Measurements from ENCODE around the gene ALOX12B. TPM values are rescaled to one million over a fixed set of nuclear protein-coding genes. Genes with fewer than 3 reads are reported as not detected.

Gene ALOX12B
- total and polyA plus RNA-seq, 4 donors, result not detected

GRCh38 chr17:8117367-8117979 lies 30.0 kb upstream of the ALOX12B start:
- Histone ChIP-seq H3K27ac (ENCODE audit: low read depth in 1 of 2, low read length in 2 of 2) (no peak overlapping the region), H3K4me3 (ENCODE audit: low read depth in 1 of 3, low read length in 3 of 3) (no peak overlapping the region), H3K9ac (ENCODE audit: low read depth in 1 of 2, low read length in 2 of 2) (no peak overlapping the region), H3K36me3 (ENCODE audit: control insufficient read depth in 4 of 4, insufficient read depth in 3 of 4, low read depth in 1 of 4, low read length in 3 of 4) (no peaks in the 10 kb centered on the region), H3K27me3 (ENCODE audit: control insufficient read depth in 4 of 4, insufficient read depth in 4 of 4, low read length in 3 of 4) (peaks cover 0 to 19% (median 6%) of the 10 kb centered on the region in 4 donors), H3K9me3 (ENCODE audit: control insufficient read depth in 4 of 4, low read length in 3 of 4) (no peaks in the 10 kb centered on the region), H3K4me1 (ENCODE audit: control insufficient read depth in 4 of 4, insufficient read depth in 4 of 4, low read length in 3 of 4) (peaks cover 12 to 41% (median 38%) of the 10 kb centered on the region in 4 donors)
- TF ChIP-seq RAD21 (IDR thresholded peaks at IDR 0.05) (no peak), SP1 (IDR thresholded peaks at IDR 0.05) (no peak), HNF4G (IDR thresholded peaks at IDR 0.05) (no peak), JUND (IDR thresholded peaks at IDR 0.05) (no peak), YY1 (IDR thresholded peaks at IDR 0.05) (no peak), HNF4A (conservative IDR thresholded peaks at IDR 0.05) (no peak), TAF1 (conservative IDR thresholded peaks at IDR 0.05) (no peak), RXRA (IDR thresholded peaks at IDR 0.05) (no peak), NR2F2 (IDR thresholded peaks at IDR 0.05) (no peak), FOXA1 (IDR thresholded peaks at IDR 0.05) (no peak), EGR1 (IDR thresholded peaks at IDR 0.05; ENCODE audit: low read depth in 2 of 2) (no peak), FOXA2 (IDR thresholded peaks at IDR 0.05) (no peak), GABPA (IDR thresholded peaks at IDR 0.05 in 1 of 2, conservative IDR thresholded peaks at IDR 0.05 in 1 of 2) (no peak), REST (IDR thresholded peaks at IDR 0.05) (no peak)
- no peak for DNase-seq (ENCODE audit: low spot score)
- 6% methylated on average over 18 of the region's 18 CpGs for WGBS

DNA sequence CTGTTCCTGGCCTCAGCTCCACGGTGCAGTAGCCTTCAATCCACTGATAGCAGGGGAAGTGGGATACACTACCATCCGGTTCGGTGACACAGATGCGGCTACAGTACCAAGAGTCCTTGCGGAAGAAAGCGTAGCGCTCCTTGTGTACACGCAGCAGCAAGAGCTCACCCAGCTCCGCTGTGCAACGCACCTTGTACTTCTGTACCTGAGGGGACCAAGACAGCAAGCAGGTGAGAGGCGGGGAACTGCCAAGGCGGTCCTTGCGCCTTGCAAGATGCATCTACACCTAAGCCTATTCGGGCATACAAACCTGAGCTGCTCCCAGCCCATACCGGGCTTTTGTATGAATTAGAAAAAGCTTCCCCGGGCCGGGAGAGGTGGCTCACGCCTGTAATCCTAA lies 29.3 kb upstream of the ALOX12B start:
- peaks cover 11 to 36% (median 33%) of the 10 kb centered on the region in 4 donors for H3K4me1 ChIP-seq (ENCODE audit: control insufficient read depth in 4 of 4, insufficient read depth in 4 of 4, low read length in 3 of 4)
- no peak overlapping the region for H3K4me3 ChIP-seq (ENCODE audit: low read depth in 1 of 3, low read length in 3 of 3)
- no peak for DNase-seq (ENCODE audit: low spot score)
- H3K9ac ChIP-seq (ENCODE audit: low read depth in 1 of 2, low read length in 2 of 2), result no peak overlapping the region
- no peaks in the 10 kb centered on the region for H3K36me3 ChIP-seq (ENCODE audit: control insufficient read depth in 4 of 4, insufficient read depth in 3 of 4, low read depth in 1 of 4, low read length in 3 of 4)
- peaks cover 0 to 23% (median 4%) of the 10 kb centered on the region in 4 donors for H3K27me3 ChIP-seq (ENCODE audit: control insufficient read depth in 4 of 4, insufficient read depth in 4 of 4, low read length in 3 of 4)
- no peak overlapping the region for H3K27ac ChIP-seq (ENCODE audit: low read depth in 1 of 2, low read length in 2 of 2)
- WGBS, result 38% methylated on average over 18 of the region's 18 CpGs
- no peaks in the 10 kb centered on the region for H3K9me3 ChIP-seq (ENCODE audit: control insufficient read depth in 4 of 4, low read length in 3 of 4)
- TF ChIP-seq EGR1 (IDR thresholded peaks at IDR 0.05; ENCODE audit: low read depth in 2 of 2) (no peak), RXRA (IDR thresholded peaks at IDR 0.05) (no peak), NR2F2 (IDR thresholded peaks at IDR 0.05) (no peak), JUND (IDR thresholded peaks at IDR 0.05) (no peak), HNF4A (conservative IDR thresholded peaks at IDR 0.05) (no peak), ATF3 (IDR thresholded peaks at IDR 0.05) (no peak), TAF1 (conservative IDR thresholded peaks at IDR 0.05) (no peak), HNF4G (IDR thresholded peaks at IDR 0.05) (no peak), YY1 (IDR thresholded peaks at IDR 0.05) (no peak), FOXA2 (IDR thresholded peaks at IDR 0.05) (no peak), MAX (IDR thresholded peaks at IDR 0.05) (no peak), RAD21 (IDR thresholded peaks at IDR 0.05) (no peak), ZBTB33 (IDR thresholded peaks at IDR 0.05) (no peak), FOXA1 (IDR thresholded peaks at IDR 0.05) (no peak), SP1 (IDR thresholded peaks at IDR 0.05) (no peak), GABPA (IDR thresholded peaks at IDR 0.05 in 1 of 2, conservative IDR thresholded peaks at IDR 0.05 in 1 of 2) (no peak)
- TF ChIP-seq, protein P1, sequence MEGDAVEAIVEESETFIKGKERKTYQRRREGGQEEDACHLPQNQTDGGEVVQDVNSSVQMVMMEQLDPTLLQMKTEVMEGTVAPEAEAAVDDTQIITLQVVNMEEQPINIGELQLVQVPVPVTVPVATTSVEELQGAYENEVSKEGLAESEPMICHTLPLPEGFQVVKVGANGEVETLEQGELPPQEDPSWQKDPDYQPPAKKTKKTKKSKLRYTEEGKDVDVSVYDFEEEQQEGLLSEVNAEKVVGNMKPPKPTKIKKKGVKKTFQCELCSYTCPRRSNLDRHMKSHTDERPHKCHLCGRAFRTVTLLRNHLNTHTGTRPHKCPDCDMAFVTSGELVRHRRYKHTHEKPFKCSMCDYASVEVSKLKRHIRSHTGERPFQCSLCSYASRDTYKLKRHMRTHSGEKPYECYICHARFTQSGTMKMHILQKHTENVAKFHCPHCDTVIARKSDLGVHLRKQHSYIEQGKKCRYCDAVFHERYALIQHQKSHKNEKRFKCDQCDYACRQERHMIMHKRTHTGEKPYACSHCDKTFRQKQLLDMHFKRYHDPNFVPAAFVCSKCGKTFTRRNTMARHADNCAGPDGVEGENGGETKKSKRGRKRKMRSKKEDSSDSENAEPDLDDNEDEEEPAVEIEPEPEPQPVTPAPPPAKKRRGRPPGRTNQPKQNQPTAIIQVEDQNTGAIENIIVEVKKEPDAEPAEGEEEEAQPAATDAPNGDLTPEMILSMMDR (IDR thresholded peaks at IDR 0.05; ENCODE audit: low read depth, low read length, missing input control), result no peak

Measured in liver (tissue), 9 donors.